H9 (cell line): ENCODE data around the gene BSDC1. TPM values are rescaled to one million over a fixed set of nuclear protein-coding genes. Genes with fewer than 3 reads are reported as not detected.

Experiments used
- DNase-seq: peaks from one replicate; pipeline ENCODE4 v3.0.0-alpha.2; 2017
- H2AFZ ChIP-seq: one replicate; pipeline ENCODE4 v1.6.1; 2013; ENCODE audit warnings: mild to moderate bottlenecking, low read length, control low read depth, moderate library complexity
- H2AK5ac ChIP-seq: 2 replicates; pipeline ENCODE4 v1.6.1; 2013; ENCODE audit warnings: low read length, control low read depth, mixed read lengths; ENCODE audit not compliant: insufficient read length
- H2BK120ac ChIP-seq: one replicate; pipeline ENCODE4 v1.6.1; 2013; ENCODE audit warnings: low read depth, mild to moderate bottlenecking, low read length, control low read depth, inconsistent platforms; ENCODE audit not compliant: poor library complexity, severe bottlenecking
- H2BK12ac ChIP-seq: 2 replicates; pipeline ENCODE4 v1.6.1; 2013; ENCODE audit warnings: low read length, control low read depth, mixed read lengths, low read depth; ENCODE audit not compliant: insufficient read length
- H2BK15ac ChIP-seq: 2 replicates; pipeline ENCODE4 v1.6.1; 2013; ENCODE audit warnings: low read depth, low read length, control low read depth
- H2BK20ac ChIP-seq: one replicate; pipeline ENCODE4 v1.6.1; 2013; ENCODE audit warnings: low read depth, mild to moderate bottlenecking, low read length, control low read depth, inconsistent platforms; ENCODE audit not compliant: poor library complexity, severe bottlenecking
- H2BK5ac ChIP-seq: 2 replicates; pipeline ENCODE4 v1.6.1; 2013; ENCODE audit warnings: low read length, control low read depth, mixed read lengths; ENCODE audit not compliant: insufficient read length
- H3K14ac ChIP-seq: 2 replicates; pipeline ENCODE4 v1.6.1; 2013; ENCODE audit warnings: low read length, control low read depth; ENCODE audit not compliant: insufficient read depth
- H3K18ac ChIP-seq: 2 replicates; pipeline ENCODE4 v1.6.1; 2013; ENCODE audit warnings: low read depth, mild to moderate bottlenecking, mixed read lengths, low read length, control low read depth; ENCODE audit not compliant: insufficient read length
- H3K23ac ChIP-seq: 2 replicates; pipeline ENCODE4 v1.6.1; 2013; ENCODE audit warnings: low read length, control low read depth, mixed read lengths, low read depth; ENCODE audit not compliant: insufficient read length
- H3K23me2 ChIP-seq: 2 replicates; pipeline ENCODE4 v1.6.1; 2013; ENCODE audit warnings: low read depth, mild to moderate bottlenecking, mixed read lengths, low read length, control low read depth; ENCODE audit not compliant: insufficient read length, poor library complexity, severe bottlenecking
- H3K27ac ChIP-seq: 2 replicates; pipeline ENCODE4 v1.5.1; 2013; ENCODE audit warnings: low read length, control low read depth, mixed read lengths, low read depth; ENCODE audit not compliant: insufficient read length
- H3K27me3 ChIP-seq: 2 replicates; pipeline ENCODE4 v1.6.1; 2013; ENCODE audit warnings: low read length, control low read depth, inconsistent platforms; ENCODE audit not compliant: insufficient read depth
- H3K4ac ChIP-seq: 2 replicates; pipeline ENCODE4 v1.6.1; 2013; ENCODE audit warnings: low read depth, mild to moderate bottlenecking, control low read depth, inconsistent platforms, low read length, moderate library complexity
- H3K4me1 ChIP-seq: 2 replicates; pipeline ENCODE4 v1.6.1; 2013; ENCODE audit warnings: low read length, control low read depth, inconsistent platforms; ENCODE audit not compliant: insufficient read depth
- H3K4me2 ChIP-seq: 2 replicates; pipeline ENCODE4 v1.6.1; 2013; ENCODE audit warnings: low read length, control low read depth, mixed read lengths; ENCODE audit not compliant: insufficient read length, insufficient read depth
- H3K56ac ChIP-seq: 2 replicates; pipeline ENCODE4 v1.6.1; 2013; ENCODE audit warnings: low read depth, mild to moderate bottlenecking, mixed read lengths, low read length, control low read depth; ENCODE audit not compliant: insufficient read length
- H3K79me1 ChIP-seq: 2 replicates; pipeline ENCODE4 v1.6.1; 2013; ENCODE audit warnings: low read depth, mild to moderate bottlenecking, moderate library complexity, low read length, control low read depth, inconsistent platforms; ENCODE audit not compliant: insufficient read depth, poor library complexity, severe bottlenecking
- H3K79me2 ChIP-seq: 2 replicates; pipeline ENCODE4 v1.6.1; 2013; ENCODE audit warnings: low read length, control low read depth, inconsistent platforms; ENCODE audit not compliant: insufficient read depth
- H3K9ac ChIP-seq: 2 replicates; pipeline ENCODE4 v1.6.1; 2013; ENCODE audit warnings: low read length, control low read depth, mixed read lengths; ENCODE audit not compliant: insufficient read length; ENCODE audit errors: extremely low read depth
- H3K9me3 ChIP-seq: one replicate; pipeline ENCODE4 v1.6.1; 2013; ENCODE audit warnings: low read depth, low read length, inconsistent platforms; ENCODE audit not compliant: control insufficient read depth
- H3T11ph ChIP-seq: one replicate; pipeline ENCODE4 v1.6.1; 2013; ENCODE audit warnings: mild to moderate bottlenecking, low read length, control low read depth, inconsistent platforms
- H4K20me1 ChIP-seq: one replicate; pipeline ENCODE4 v1.6.1; 2013; ENCODE audit not compliant: control insufficient read depth, insufficient read length, insufficient read depth
- H4K5ac ChIP-seq: 2 replicates; pipeline ENCODE4 v1.6.1; 2013; ENCODE audit warnings: low read depth, mild to moderate bottlenecking, mixed read lengths, low read length, control low read depth; ENCODE audit not compliant: insufficient read length
- H4K8ac ChIP-seq: replicated peaks from 2 replicates; pipeline ENCODE4 v1.6.1; 2013; ENCODE audit warnings: low read length, control low read depth, mixed read lengths, low read depth; ENCODE audit not compliant: insufficient read length
- H4K91ac ChIP-seq: 2 replicates; pipeline ENCODE4 v1.6.1; 2013; ENCODE audit warnings: low read depth, mild to moderate bottlenecking, moderate library complexity, mixed read lengths, low read length, control low read depth; ENCODE audit not compliant: insufficient read length
- H3K27ac Mint-ChIP-seq, 3 experiments: 2 replicates in 2 of 3; 3 replicates in 1 of 3; pipeline ENCODE4 v1.8.0; 2020 to 2021; ENCODE audit warnings: mixed read lengths in 3 of 3, mild to moderate bottlenecking in 1 of 3, moderate library complexity in 1 of 3
- H3K27me3 Mint-ChIP-seq: 2 replicates; pipeline ENCODE4 v1.8.0; 2021; ENCODE audit warnings: low read depth, mild to moderate bottlenecking, moderate library complexity, mixed read lengths
- H3K36me3 Mint-ChIP-seq, 3 experiments: 2 replicates in 2 of 3; 3 replicates in 1 of 3; pipeline ENCODE4 v1.8.0; 2020 to 2021; ENCODE audit warnings: low read depth in 3 of 3, mixed read lengths in 3 of 3; ENCODE audit not compliant: insufficient read depth in 1 of 3
- H3K4me1 Mint-ChIP-seq, 2 experiments: 2 replicates each; pipeline ENCODE4 v1.8.0; 2020; ENCODE audit warnings: mixed read lengths in 2 of 2
- H3K4me3 Mint-ChIP-seq, 2 experiments: 2 replicates in 1 of 2; 3 replicates in 1 of 2; pipeline ENCODE4 v1.8.0; 2020 to 2021; ENCODE audit warnings: mild to moderate bottlenecking in 2 of 2, mixed read lengths in 2 of 2, moderate library complexity in 1 of 2
- H3K9me3 Mint-ChIP-seq, 2 experiments: 2 replicates in 1 of 2; 3 replicates in 1 of 2; pipeline ENCODE4 v1.8.0; 2020; ENCODE audit warnings: mild to moderate bottlenecking in 2 of 2, mixed read lengths in 2 of 2, moderate library complexity in 1 of 2
- CTCF ChIP-seq: fragments of 200-600 bp; sonication (generic); conservative IDR thresholded peaks from 3 replicates; pipeline ENCODE4 v1.8.0; 2021; ENCODE audit warnings: antibody characterized with exemption, mild to moderate bottlenecking
- WGBS: extraction: QIAGEN DNeasy Blood & Tissue Kit; methylation state at CpG from one replicate; pipeline ENCODE4 v1.1.7; 2013; ENCODE audit warnings: missing lambda C conversion rate, low lambda C conversion rate, mixed read lengths; ENCODE audit not compliant: insufficient read length; ENCODE audit errors: extremely low coverage; 5-methylcytosine and 5-hydroxymethylcytosine counted together
- total RNA-seq: library from RNA; stranded (reverse); gene quantifications from 2 replicates; pipeline ENCODE4 v1.2.1, GENCODE V29; 2021

Gene BSDC1
- total RNA-seq, 1 experiment from 2014 or later, result 52.6 TPM

GRCh38 chr1:32341186-32341757 lies 53.0 kb downstream of the BSDC1 start:
- no peak overlapping the region for H3T11ph ChIP-seq
- no peak for TF ChIP-seq CTCF
- no peak overlapping the region for H3K4ac ChIP-seq
- no peak overlapping the region for H3K9ac ChIP-seq
- no peak overlapping the region for H2BK5ac ChIP-seq
- no peak overlapping the region for H2BK15ac ChIP-seq
- no peaks in the 10 kb centered on the region for H3K36me3 Mint-ChIP-seq
- H3K27ac Mint-ChIP-seq, result no peak overlapping the region; a peak in 1 of 7 replicates
- peaks cover 2% of the 10 kb centered on the region for H3K23me2 ChIP-seq
- H4K8ac ChIP-seq, result no peak overlapping the region
- H2AK5ac ChIP-seq, result no peak overlapping the region
- no peak overlapping the region for H3K23ac ChIP-seq
- DNase-seq, result no peak
- H3K14ac ChIP-seq, result no peak overlapping the region; the same call in 1 of the 2 replicates
- H3K4me2 ChIP-seq, result no peak overlapping the region
- no peaks in the 10 kb centered on the region for H3K9me3 Mint-ChIP-seq
- H3K56ac ChIP-seq, result no peak overlapping the region
- no peak overlapping the region for H3K27ac ChIP-seq
- H3K27me3 ChIP-seq, result peaks cover 2% of the 10 kb centered on the region; the same call in 1 of the 2 replicates
- no peak overlapping the region for H2BK120ac ChIP-seq
- no peak overlapping the region for H2BK12ac ChIP-seq
- H3K4me3 Mint-ChIP-seq, result no peak overlapping the region
- no peaks in the 10 kb centered on the region for H3K9me3 ChIP-seq
- H3K27me3 Mint-ChIP-seq, result peaks cover 41% of the 10 kb centered on the region
- no peaks in the 10 kb centered on the region for H3K79me1 ChIP-seq
- no CpG with 5 or more reads among the region's 11 CpGs for WGBS
- H4K20me1 ChIP-seq, result no peaks in the 10 kb centered on the region
- no peak overlapping the region for H4K5ac ChIP-seq
- H2BK20ac ChIP-seq, result no peak overlapping the region
- no peak overlapping the region for H3K18ac ChIP-seq
- no peaks in the 10 kb centered on the region for H3K4me1 ChIP-seq
- peaks cover 19 to 29% of the 10 kb centered on the region in 2 experiments for H3K4me1 Mint-ChIP-seq
- no peaks in the 10 kb centered on the region for H3K79me2 ChIP-seq
- no peak overlapping the region for H4K91ac ChIP-seq
- no peak overlapping the region for H2AFZ ChIP-seq
